Fibroblast of pulmonary artery (primary cell): ENCODE measurements around the gene POGLUT3.

Experiments used
- DNase-seq: peaks from one replicate; pipeline ENCODE4 v3.0.0-alpha.2; 2010; ENCODE audit warnings: low read depth
- H3K4me3 ChIP-seq: replicated peaks from 2 replicates; pipeline ENCODE4 v1.5.1; 2011; ENCODE audit warnings: low read depth, mild to moderate bottlenecking, control low read depth, low read length, moderate library complexity
- CTCF ChIP-seq: IDR thresholded peaks from 2 replicates; pipeline ENCODE4 v1.5.1; 2011; ENCODE audit warnings: mild to moderate bottlenecking, control low read depth, low read length, inconsistent platforms; ENCODE audit errors: missing control alignments

Gene POGLUT3

GRCh38 chr11:108501396-108501795 lies 3.2 kb upstream of the POGLUT3 start:
- no peak for TF ChIP-seq CTCF
- H3K4me3 ChIP-seq = no peak overlapping the region
- DNase-seq = no peak

- DNase-seq = no peak
- no peak for TF ChIP-seq CTCF
- no peak overlapping the region for H3K4me3 ChIP-seq
These were observed 2.5 kb upstream of the POGLUT3 start for GRCh38 chr11:108500721-108501120.

- TF ChIP-seq CTCF = no peak
- no peak for DNase-seq
- H3K4me3 ChIP-seq = no peak overlapping the region
These were observed 2.0 kb upstream of the POGLUT3 start for GRCh38 chr11:108500169-108500568.

- no peak for TF ChIP-seq CTCF
- H3K4me3 ChIP-seq = peak overlapping the region; percentile 61
- DNase-seq = no peak
These were observed 728 bp upstream of the POGLUT3 start for GRCh38 chr11:108498816-108499408.

GRCh38 chr11:108497317-108498045 lies 703 bp downstream of the POGLUT3 start:
- H3K4me3 ChIP-seq = peak overlapping the region; percentile 61
- no peak for TF ChIP-seq CTCF
- peak; percentile 99 for DNase-seq

- peak overlapping the region; percentile 61 for H3K4me3 ChIP-seq
- DNase-seq = peak; percentile 15
- no peak for TF ChIP-seq CTCF
These were observed 1.4 kb downstream of the POGLUT3 start for GRCh38 chr11:108496643-108497256.
